HL-60 (cell line): Measurements from ENCODE around the gene OMA1.

Source experiments
- DNase-seq, 2 experiments: peaks; one replicate each; pipeline ENCODE4 v3.0.0-alpha.2; 2010 to 2020; ENCODE audit warnings: low read depth in 1 of 2, low spot score in 1 of 2
- H3K27ac ChIP-seq: fragments of 250-450 bp; sonication (Bioruptor Pico); replicated peaks from 2 replicates; pipeline ENCODE4 v1.5.1; 2020; ENCODE audit warnings: mild to moderate bottlenecking, moderate library complexity
- H3K27me3 ChIP-seq: fragments of 250-450 bp; sonication (Bioruptor Pico); 2 replicates; pipeline ENCODE4 v1.5.1; 2021; ENCODE audit warnings: mild to moderate bottlenecking, moderate library complexity; ENCODE audit not compliant: insufficient read depth, poor library complexity, severe bottlenecking
- H3K4me3 ChIP-seq: replicated peaks from 2 replicates; pipeline ENCODE4 v1.5.1; 2011; ENCODE audit warnings: mild to moderate bottlenecking, control low read depth, low read length; ENCODE audit not compliant: insufficient read depth
- CTCF ChIP-seq: IDR thresholded peaks from one replicate; pipeline ENCODE4 v1.5.1; 2011; ENCODE audit warnings: low read length, control low read depth, inconsistent platforms; ENCODE audit not compliant: insufficient read depth
- GABPA ChIP-seq: IDR thresholded peaks from 2 replicates; pipeline ENCODE4 v1.6.1; 2012; ENCODE audit warnings: low read depth
- POLR2AphosphoS5 ChIP-seq: IDR thresholded peaks from 2 replicates; pipeline ENCODE4 v1.6.1; 2012; ENCODE audit warnings: low read depth
- REST ChIP-seq: IDR thresholded peaks from 2 replicates; pipeline ENCODE4 v1.6.1; 2012; ENCODE audit warnings: low read depth; ENCODE audit not compliant: insufficient replicate concordance
- SPI1 ChIP-seq: IDR thresholded peaks from 2 replicates; pipeline ENCODE4 v1.6.1; 2012; ENCODE audit warnings: low read depth, mild to moderate bottlenecking, borderline replicate concordance

The OMA1 gene

GRCh38 chr1:58572690-58573089 lies 26.2 kb upstream of the OMA1 start:
- Histone ChIP-seq H3K4me3 (no peak overlapping the region), H3K27me3 (peaks cover 7% of the 10 kb centered on the region), H3K27ac (no peak overlapping the region)
- TF ChIP-seq CTCF (no peak), GABPA (no peak), SPI1 (no peak), REST (no peak), POLR2AphosphoS5 (no peak)
- DNase-seq: no peak

- Histone ChIP-seq H3K4me3 (no peak overlapping the region), H3K27me3 (peaks cover 6% of the 10 kb centered on the region), H3K27ac (no peak overlapping the region)
- TF ChIP-seq REST: no peak
- no peak for TF ChIP-seq POLR2AphosphoS5
- no peak for TF ChIP-seq SPI1
- no peak for TF ChIP-seq GABPA
- TF ChIP-seq CTCF: no peak
- DNase-seq: no peak
These were observed 25.1 kb upstream of the OMA1 start for GRCh38 chr1:58571616-58572015.

GRCh38 chr1:58570817-58571216 lies 24.3 kb upstream of the OMA1 start:
- DNase-seq: no peak
- H3K4me3 ChIP-seq: no peak overlapping the region
- no peak overlapping the region for H3K27ac ChIP-seq
- TF ChIP-seq POLR2AphosphoS5 (no peak), CTCF (no peak), GABPA (no peak), REST (no peak), SPI1 (no peak)
- no peaks in the 10 kb centered on the region for H3K27me3 ChIP-seq
